GM19043 (cell line): ENCODE results near the gene LEKR1.

Source experiments
- ATAC-seq: cut with Tn5 transposase; IDR thresholded peaks from one replicate; pipeline ENCODE4 v1.9.1; 2021; ENCODE audit warnings: low read depth; ENCODE audit not compliant: unreplicated experiment

The LEKR1 gene

DNA sequence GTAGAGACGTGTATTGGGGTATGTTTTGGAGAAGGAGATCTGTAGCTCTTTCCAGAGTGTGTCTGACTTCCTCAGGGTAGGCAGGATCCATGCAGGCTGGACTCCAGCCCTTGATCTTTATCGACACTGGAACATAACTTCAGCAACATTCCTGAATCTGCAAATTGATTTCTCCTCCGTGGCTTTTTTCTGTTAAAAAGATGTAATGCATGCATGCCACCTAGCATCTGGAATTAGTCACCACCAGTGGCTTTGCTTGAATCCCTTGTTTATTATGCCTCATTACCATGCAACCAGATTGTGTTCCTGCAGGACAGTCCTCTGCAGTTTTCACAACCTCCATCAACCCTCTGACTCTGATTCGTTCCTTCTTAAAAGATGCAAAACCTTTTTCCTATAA lies 247.7 kb downstream of the LEKR1 start:
- ATAC-seq, result no peak

DNA sequence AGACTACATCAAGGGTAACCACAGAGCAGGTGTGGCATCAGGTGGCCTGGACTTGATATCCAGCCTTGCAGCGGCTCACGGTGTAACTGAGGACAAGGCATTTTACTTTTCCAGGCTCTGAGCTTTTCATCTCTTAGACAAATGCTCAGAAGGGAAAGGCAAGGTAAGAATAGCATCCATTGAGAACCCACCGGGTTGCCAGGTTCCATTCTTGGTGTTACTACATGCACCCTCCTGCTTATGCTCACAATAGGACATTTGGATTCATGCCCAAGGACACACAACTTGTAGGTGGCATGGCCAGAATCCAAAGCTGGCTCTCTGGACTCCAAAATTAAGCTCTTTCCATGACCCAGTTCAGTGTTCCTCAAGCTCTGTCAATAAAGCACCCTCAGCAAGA lies 248.3 kb downstream of the LEKR1 start:
- no peak for ATAC-seq

DNA sequence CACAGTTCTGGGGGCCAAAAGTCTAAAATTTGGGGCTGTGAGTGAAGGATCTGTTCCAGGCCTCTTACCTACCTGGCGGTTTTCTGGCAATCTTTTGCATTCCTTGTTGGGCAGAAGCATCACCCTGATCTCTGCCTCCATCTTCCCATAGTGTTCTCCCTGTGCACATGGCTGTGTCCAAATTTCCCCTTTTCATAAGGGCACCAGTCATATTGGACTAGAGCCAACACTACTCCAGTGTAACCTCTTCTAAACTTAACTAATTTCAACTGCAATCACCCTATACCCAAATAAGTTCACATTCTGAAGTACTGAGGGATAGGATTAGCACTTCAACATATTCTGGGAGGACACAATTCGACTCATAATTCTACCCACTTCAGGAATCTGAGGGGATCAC lies 248.8 kb downstream of the LEKR1 start:
- ATAC-seq, result no peak

- no peak for ATAC-seq
Measured at GRCh38 chr3:157075693-157076420, 249.7 kb downstream of the LEKR1 start.

DNA sequence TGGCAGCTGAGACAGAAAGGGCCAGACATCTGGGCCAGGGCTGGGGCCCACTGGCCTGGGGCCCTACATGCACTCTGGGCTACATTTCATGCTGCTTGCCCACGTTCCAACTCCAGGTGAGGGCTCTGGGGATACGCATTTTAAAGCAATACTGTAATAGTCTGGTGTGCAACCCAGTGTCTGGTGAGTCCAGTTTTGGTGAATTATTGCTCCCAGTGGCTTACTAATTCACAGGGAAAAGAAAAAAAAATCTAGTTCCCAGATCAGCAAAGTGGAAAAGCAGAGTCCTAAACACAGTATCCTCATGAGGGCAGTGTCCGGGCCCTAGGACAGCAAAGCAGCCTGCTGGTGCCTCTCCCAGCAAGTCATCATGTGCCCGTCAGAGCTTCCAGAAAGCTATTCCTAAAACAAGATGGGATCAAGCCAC lies 251.4 kb downstream of the LEKR1 start:
- no peak for ATAC-seq

DNA sequence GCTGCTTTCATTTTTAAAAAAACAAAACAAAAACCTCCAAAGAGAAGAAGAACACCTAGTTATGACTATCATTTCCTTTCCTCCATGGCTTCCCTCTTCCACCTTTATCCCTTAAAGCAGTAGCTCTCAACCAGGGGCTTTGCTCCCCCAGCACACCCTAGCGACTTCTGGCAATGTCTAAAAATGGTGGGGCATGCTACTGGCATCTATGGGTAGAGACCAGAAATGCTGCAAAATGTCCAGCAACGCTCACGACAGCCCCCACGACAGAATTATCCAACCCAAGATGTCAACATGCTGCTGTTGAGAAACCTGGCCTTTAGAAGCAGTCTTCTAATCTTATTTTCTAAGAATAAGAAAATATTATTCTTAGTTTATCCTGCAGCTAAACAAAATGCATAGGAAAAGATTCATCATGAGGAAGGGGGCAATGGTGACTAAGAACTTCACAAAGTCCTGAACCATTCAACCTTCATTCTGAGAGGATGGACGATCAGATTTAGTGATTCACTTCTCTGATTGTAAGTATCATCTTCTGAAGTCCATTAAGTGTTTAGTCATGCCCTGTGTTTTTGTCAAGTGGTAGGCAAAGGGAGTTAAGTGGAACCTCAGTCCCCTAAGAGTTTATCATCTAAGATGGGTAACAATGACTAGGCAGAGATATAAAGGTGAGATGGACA lies 252.1 kb downstream of the LEKR1 start:
- no peak for ATAC-seq

DNA sequence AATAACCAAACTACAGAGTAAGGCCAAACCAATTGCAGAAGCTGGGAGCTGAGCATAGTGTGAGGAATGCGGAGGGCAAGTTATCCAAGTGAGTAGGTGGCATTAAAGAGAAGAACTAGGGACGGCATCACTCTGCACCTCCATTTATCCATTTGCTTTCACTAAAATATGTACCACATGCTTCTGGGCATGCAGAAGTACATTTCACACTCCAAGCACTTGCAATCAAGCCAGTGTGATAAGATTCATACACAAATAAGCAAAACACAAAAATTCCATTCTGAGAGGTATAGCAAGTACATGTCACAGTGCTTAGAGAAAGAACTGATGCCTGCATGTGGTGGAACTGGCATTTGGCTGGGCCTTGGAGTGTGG lies 252.6 kb downstream of the LEKR1 start:
- ATAC-seq, result no peak

DNA sequence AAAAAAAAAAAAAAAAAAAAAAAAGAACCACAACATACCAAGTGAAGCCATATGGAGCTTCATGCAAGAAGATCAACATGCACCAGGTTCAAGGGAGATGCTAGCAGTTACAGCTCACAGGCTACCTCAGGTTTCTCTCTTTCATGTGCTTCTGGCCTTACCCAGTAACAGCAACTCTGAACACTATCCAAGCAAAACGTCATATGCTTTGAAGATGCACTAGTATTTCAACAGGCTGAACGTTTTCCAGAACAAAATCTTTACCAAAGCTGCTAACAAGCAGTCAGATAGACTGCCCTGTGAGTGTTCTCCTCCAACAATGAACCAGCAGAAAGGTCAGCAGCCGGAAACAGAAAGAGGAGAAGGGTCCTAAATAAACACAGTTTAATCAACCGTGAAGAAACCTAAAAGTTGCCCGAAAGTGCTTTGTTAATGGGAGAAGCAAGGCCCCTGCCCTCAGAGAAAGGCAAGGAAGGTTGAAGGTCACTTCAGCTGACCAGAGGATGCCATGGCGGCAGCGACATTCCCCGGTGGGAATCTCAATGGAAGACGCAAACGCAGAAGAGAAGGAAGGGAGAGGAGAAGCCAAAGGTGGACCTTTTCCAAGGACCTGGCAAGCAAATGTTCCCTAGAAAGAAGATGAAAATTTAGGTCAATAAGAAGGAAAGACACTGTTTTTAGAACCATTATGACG lies 253.7 kb downstream of the LEKR1 start:
- no peak for ATAC-seq

DNA sequence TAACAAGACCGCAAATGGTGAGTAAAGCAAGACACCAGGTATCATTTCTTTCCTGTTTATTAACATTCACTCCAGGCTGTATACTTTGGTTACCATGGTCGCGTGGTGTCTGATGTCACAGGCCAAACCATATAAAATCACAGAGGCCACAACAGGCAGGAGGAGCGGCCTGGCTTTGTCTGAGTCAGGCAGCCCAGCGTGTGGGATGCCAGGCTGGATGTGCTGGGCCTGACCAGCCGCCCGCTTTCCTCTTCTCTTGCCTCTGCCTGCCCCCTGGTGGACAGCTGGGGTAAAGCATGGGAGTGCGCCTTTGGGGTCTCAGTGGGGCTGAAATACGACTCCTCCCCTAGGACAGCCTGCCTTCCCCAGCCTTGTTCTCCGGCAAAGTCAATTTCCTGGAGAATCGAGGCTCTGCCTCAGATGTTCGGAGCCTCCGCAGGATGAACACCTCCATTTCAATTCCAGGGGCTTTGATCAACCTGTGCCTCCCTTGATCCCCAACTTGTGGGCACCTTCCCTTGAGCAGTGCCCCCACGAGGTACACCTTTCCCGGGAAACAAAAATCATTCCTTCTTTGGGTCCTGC lies 255.6 kb downstream of the LEKR1 start:
- ATAC-seq, result peak; percentile 82

GRCh38 chr3:157082305-157082982 lies 256.3 kb downstream of the LEKR1 start:
- ATAC-seq, result no peak

- ATAC-seq, result no peak
Measured at GRCh38 chr3:157083824-157084223, 257.7 kb downstream of the LEKR1 start.

- no peak for ATAC-seq
Measured at GRCh38 chr3:157086060-157086750, 260.1 kb downstream of the LEKR1 start.

GRCh38 chr3:157086775-157087174 lies 260.6 kb downstream of the LEKR1 start:
- ATAC-seq, result no peak

DNA sequence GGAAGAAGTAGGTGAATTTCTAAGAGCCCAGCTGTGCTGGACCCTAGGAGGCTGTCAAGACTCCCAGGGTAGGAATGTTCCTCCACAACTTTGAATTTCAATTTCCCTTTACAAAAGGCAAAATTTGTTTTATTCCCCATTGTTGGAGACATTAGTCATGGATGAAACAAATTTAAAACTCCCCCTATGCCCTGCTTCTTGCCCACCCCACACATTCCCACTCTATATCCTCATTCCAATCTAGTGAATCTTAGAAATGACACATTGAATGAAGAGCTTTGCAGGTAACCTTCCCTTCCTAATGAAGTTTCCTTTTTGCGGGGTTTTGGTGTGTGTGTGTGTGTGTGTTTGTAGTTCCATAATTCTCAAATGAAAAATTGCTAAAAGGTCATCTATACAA lies 261.2 kb downstream of the LEKR1 start:
- no peak for ATAC-seq

GRCh38 chr3:157087780-157088600 lies 261.8 kb downstream of the LEKR1 start:
- ATAC-seq, result no peak

GRCh38 chr3:157088601-157089454 lies 262.7 kb downstream of the LEKR1 start:
- ATAC-seq, result peak; percentile 61

- ATAC-seq, result peak; percentile 11
Measured at GRCh38 chr3:157089455-157090221, 263.5 kb downstream of the LEKR1 start.
